OCI-LY1 (cell line): ENCODE measurements around the gene MRPL40.
A peak's percentile ranks its signal among the peaks of the same experiment; 100 is the strongest.

Source experiments
- H2AFZ ChIP-seq: fragments of 200-600 bp; sonication (generic), shearing (Covaris generic); 2 replicates; pipeline ENCODE4 v1.6.0; 2014; ENCODE audit warnings: antibody characterized with exemption, mild to moderate bottlenecking, low read length
- H3F3A ChIP-seq: fragments of 200-600 bp; sonication (generic), shearing (Covaris generic); 2 replicates; pipeline ENCODE4 v1.6.0; 2014; ENCODE audit warnings: mild to moderate bottlenecking, antibody characterized with exemption, low read length, moderate library complexity; ENCODE audit not compliant: insufficient read depth
- H3K27ac ChIP-seq: fragments of 200-600 bp; sonication (generic); 2 replicates; pipeline ENCODE4 v1.5.1; 2014; ENCODE audit warnings: low read length, mixed run types, mild to moderate bottlenecking, low read depth; ENCODE audit not compliant: poor library complexity, severe bottlenecking
- H3K27me3 ChIP-seq: fragments of 200-600 bp; sonication (generic); 2 replicates; pipeline ENCODE4 v1.6.0; 2014; ENCODE audit warnings: antibody characterized with exemption, mild to moderate bottlenecking, low read length, moderate library complexity; ENCODE audit not compliant: insufficient read depth
- H3K36me3 ChIP-seq: fragments of 200-600 bp; sonication (generic); 2 replicates; pipeline ENCODE4 v1.6.1; 2014; ENCODE audit warnings: mild to moderate bottlenecking, antibody characterized with exemption, low read length, moderate library complexity, mixed read lengths; ENCODE audit not compliant: insufficient read depth
- H3K4me1 ChIP-seq: fragments of 200-600 bp; sonication (generic); 2 replicates; pipeline ENCODE4 v1.5.1; 2014; ENCODE audit warnings: mild to moderate bottlenecking, low read length, moderate library complexity; ENCODE audit not compliant: insufficient read depth, severe bottlenecking
- H3K4me2 ChIP-seq: fragments of 200-600 bp; sonication (generic), shearing (Covaris generic); 2 replicates; pipeline ENCODE4 v1.6.1; 2014; ENCODE audit warnings: low read length
- H3K4me3 ChIP-seq: fragments of 200-600 bp; sonication (generic); 2 replicates; pipeline ENCODE4 v1.5.1; 2014; ENCODE audit warnings: low read length, low read depth, mild to moderate bottlenecking, mixed read lengths; ENCODE audit not compliant: poor library complexity, severe bottlenecking
- H3K79me2 ChIP-seq: fragments of 200-600 bp; shearing (Covaris generic); 2 replicates; pipeline ENCODE4 v1.6.1; 2016; ENCODE audit warnings: mixed run types, low read length, mixed read lengths; ENCODE audit not compliant: insufficient read depth
- H3K9ac ChIP-seq: fragments of 200-600 bp; sonication (generic), shearing (Covaris generic); 2 replicates; pipeline ENCODE4 v1.6.1; 2014; ENCODE audit warnings: mild to moderate bottlenecking, low read length, mixed read lengths
- H3K9me2 ChIP-seq: fragments of 200-600 bp; sonication (generic), shearing (Covaris generic); 2 replicates; pipeline ENCODE4 v1.6.1; 2014; ENCODE audit warnings: low read depth, mild to moderate bottlenecking, low read length, mixed read lengths
- H3K9me3 ChIP-seq: fragments of 200-600 bp; shearing (Covaris generic); 2 replicates; pipeline ENCODE4 v1.6.1; 2014; ENCODE audit warnings: low read length, mixed read lengths
- H4K20me1 ChIP-seq: fragments of 200-600 bp; sonication (generic), shearing (Covaris generic); 2 replicates; pipeline ENCODE4 v1.6.0; 2016; ENCODE audit warnings: mild to moderate bottlenecking, low read length; ENCODE audit not compliant: insufficient read depth
- CTCF ChIP-seq: fragments of 200-600 bp; sonication (generic), shearing (Covaris generic); IDR thresholded peaks from 2 replicates; pipeline ENCODE4 v1.5.1; 2017; ENCODE audit warnings: mild to moderate bottlenecking, antibody characterized with exemption, low read length, moderate library complexity, mixed read lengths
- EZH2 ChIP-seq: fragments of 200-600 bp; sonication (generic), shearing (Covaris generic); IDR thresholded peaks from 2 replicates; pipeline ENCODE4 v1.8.0; 2017; ENCODE audit warnings: borderline replicate concordance, mixed run types, mild to moderate bottlenecking, antibody characterized with exemption, low read length, moderate library complexity, mixed read lengths

The MRPL40 gene

DNA sequence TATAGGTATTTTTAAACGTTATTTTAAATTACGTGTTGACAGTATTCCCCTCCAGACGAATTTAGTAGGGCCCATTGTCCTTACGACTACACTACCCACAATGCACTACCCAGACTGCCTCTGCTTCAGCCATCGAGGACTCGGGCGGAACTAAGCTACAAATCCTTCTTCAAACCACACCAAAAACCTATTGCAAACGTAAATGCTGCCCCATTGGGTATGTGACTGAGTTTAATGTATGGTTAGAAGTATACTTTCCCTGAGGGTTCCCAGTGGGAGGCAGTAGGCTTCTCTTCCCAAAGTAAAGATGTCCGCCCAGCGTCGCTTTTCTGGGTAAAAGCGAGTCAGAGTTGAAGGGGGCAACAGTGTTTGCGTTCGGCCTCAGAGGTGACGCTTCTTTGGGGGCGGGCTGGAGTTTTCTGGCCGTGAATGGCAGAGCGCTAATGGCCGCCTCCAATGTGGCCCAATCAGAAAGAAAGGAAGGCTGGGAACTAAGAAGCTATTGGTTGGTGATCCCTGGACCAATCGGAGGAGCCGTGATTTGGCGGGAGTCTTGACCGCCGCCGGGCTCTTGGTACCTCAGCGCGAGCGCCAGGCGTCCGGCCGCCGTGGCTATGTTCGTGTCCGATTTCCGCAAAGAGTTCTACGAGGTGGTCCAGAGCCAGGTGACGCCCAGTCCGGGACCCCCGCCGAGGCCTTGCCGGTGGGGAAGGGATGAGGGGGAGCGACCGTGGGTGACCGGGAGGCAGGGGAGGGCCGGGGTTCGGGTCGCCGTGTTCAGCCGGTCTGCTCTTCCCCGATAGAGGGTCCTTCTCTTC lies 47.2 kb downstream of the MRPL40 start, which contains the start of gene CDC45:
TSS of gene CDC45 (plus strand) at position 566 of the 818 bp plus-strand sequence. CDS start at position 615, 49 bp downstream.
- Histone ChIP-seq H3K4me2 (peak within 1 kb of the TSS; percentile 99), H3K4me1 (peaks cover 22% of the 10 kb centered on the region), H3K79me2 (peaks cover 39% of the 10 kb centered on the region), H3K9me3 (no peaks in the 10 kb centered on the region), H3K4me3 (peak within 1 kb of the TSS; percentile 90), H3K27me3 (no peaks in the 10 kb centered on the region), H3K36me3 (peaks cover 37% of the 10 kb centered on the region), H3F3A (no peaks in the 10 kb centered on the region), H3K9me2 (no peaks in the 10 kb centered on the region), H3K27ac (peak within 1 kb of the TSS; percentile 82), H3K9ac (peak within 1 kb of the TSS; percentile 83), H4K20me1 (no peaks in the 10 kb centered on the region), H2AFZ (no peak within 1 kb of the TSS; the same call in 1 of the 2 replicates)
- no peak for TF ChIP-seq CTCF
- TF ChIP-seq EZH2, result no peak

DNA sequence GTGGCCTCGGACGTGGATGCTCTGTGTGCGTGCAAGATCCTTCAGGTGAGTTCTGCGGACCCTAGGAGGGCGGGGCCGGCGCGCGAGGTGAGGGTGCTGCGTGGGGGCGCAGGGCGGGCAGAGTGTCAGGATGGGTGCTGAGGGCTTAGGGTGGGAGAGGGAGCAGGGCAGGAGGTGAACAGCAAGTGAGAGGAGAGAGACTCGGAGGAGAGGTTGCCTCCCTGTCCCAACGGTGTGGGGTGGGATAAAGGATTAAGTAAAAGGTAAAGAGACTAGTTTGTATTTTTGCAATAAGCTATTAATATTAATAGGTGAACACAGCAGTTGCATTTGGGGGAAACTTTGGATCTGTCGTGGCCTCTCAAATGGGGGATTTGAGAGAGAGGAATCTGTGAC lies 47.8 kb downstream of the MRPL40 start:
- H3F3A ChIP-seq, result no peaks in the 10 kb centered on the region
- no peak for TF ChIP-seq CTCF
- TF ChIP-seq EZH2, result no peak
- peaks cover 39% of the 10 kb centered on the region for H3K79me2 ChIP-seq
- peaks cover 22% of the 10 kb centered on the region for H3K4me1 ChIP-seq
- peak overlapping the region; percentile 90 for H3K4me3 ChIP-seq
- no peaks in the 10 kb centered on the region for H3K27me3 ChIP-seq
- no peak overlapping the region for H2AFZ ChIP-seq
- H3K36me3 ChIP-seq, result peaks cover 37% of the 10 kb centered on the region
- no peaks in the 10 kb centered on the region for H3K9me3 ChIP-seq
- H4K20me1 ChIP-seq, result no peaks in the 10 kb centered on the region
- no peaks in the 10 kb centered on the region for H3K9me2 ChIP-seq
- peak overlapping the region; percentile 99 for H3K4me2 ChIP-seq
- no peak overlapping the region for H3K27ac ChIP-seq
- peak overlapping the region; percentile 72 for H3K9ac ChIP-seq

DNA sequence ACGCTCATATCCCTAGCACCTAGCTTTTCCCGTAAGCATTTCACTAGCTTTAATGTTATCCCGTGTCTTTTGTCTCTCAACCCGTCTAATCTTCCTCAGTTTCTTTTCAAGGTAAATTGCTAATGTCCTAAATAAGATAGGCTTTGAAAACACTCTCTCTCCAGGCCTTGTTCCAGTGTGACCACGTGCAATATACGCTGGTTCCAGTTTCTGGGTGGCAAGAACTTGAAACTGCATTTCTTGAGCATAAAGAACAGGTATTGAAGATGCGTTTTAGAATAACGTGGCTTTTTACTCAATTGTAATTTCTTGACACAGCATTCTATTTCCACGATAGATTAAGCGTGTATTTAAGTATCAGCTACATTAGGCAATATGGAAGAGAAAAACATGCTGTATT lies 48.4 kb downstream of the MRPL40 start:
- Histone ChIP-seq H3K4me3 (peak overlapping the region; percentile 90), H3K9me2 (no peaks in the 10 kb centered on the region), H3K27ac (no peak overlapping the region), H3K79me2 (peaks cover 37% of the 10 kb centered on the region), H3K4me2 (peak overlapping the region; percentile 99), H3K27me3 (no peaks in the 10 kb centered on the region), H3F3A (no peaks in the 10 kb centered on the region), H3K9me3 (no peaks in the 10 kb centered on the region), H3K36me3 (peaks cover 38% of the 10 kb centered on the region), H2AFZ (no peak overlapping the region), H4K20me1 (no peaks in the 10 kb centered on the region), H3K4me1 (peaks cover 22% of the 10 kb centered on the region), H3K9ac (peak overlapping the region; percentile 72)
- TF ChIP-seq CTCF (no peak), EZH2 (no peak)
